EL (cell line): ENCODE data around the gene UEVLD.
A peak's percentile ranks its signal among the peaks of the same experiment; 100 is the strongest.
"Not testable (repeated sequence)": the region's sequence is repeated elsewhere in the genome, so short reads cannot be mapped to it uniquely, and the experiment has no call there.

ENCODE experiments used
- DNase-seq: peaks from one replicate; pipeline ENCODE4 v3.0.0-alpha.2; 2016

Gene UEVLD

GRCh38 chr11:18588297-18589252 lies at the start of gene UEVLD:
Gene UEVLD, minus strand, starts transcription at chr11:18588734. Its CDS starts 80 bp downstream, at chr11:18588654.
- peak; percentile 93 for DNase-seq

GRCh38 chr11:18634140-18635032 lies 45.9 kb upstream of the UEVLD start, which contains the start of gene SPTY2D1:
Gene SPTY2D1, minus strand, starts transcription at chr11:18634342. Its CDS starts 85 bp downstream, at chr11:18634257.
- peak; percentile 100 for DNase-seq

- peak; percentile 42 for DNase-seq
Measured at GRCh38 chr11:18633256-18634139, 45.0 kb upstream of the UEVLD start.

- peak; percentile 9 for DNase-seq
Measured at GRCh38 chr11:18632841-18633240, 44.3 kb upstream of the UEVLD start.

GRCh38 chr11:18624161-18624560 lies 35.6 kb upstream of the UEVLD start:
- DNase-seq: no peak

- no peak for DNase-seq
Measured at GRCh38 chr11:18623707-18624106, 35.2 kb upstream of the UEVLD start.

- DNase-seq: peak; percentile 5
Measured at GRCh38 chr11:18618342-18619025, 29.9 kb upstream of the UEVLD start.

- no peak for DNase-seq
Measured at GRCh38 chr11:18617688-18618341, 29.3 kb upstream of the UEVLD start.

GRCh38 chr11:18615628-18616392 lies 27.3 kb upstream of the UEVLD start:
- no peak for DNase-seq

GRCh38 chr11:18614667-18615066 lies 26.1 kb upstream of the UEVLD start:
- DNase-seq: no peak

GRCh38 chr11:18612394-18612793 lies 23.9 kb upstream of the UEVLD start:
- DNase-seq: no peak

GRCh38 chr11:18611196-18611595 lies 22.7 kb upstream of the UEVLD start:
- no peak for DNase-seq

- DNase-seq: no peak
Measured at GRCh38 chr11:18608376-18608775, 19.8 kb upstream of the UEVLD start.

- no peak for DNase-seq
Measured at GRCh38 chr11:18600915-18601569, 12.5 kb upstream of the UEVLD start.

GRCh38 chr11:18599739-18600230 lies 11.3 kb upstream of the UEVLD start, which contains the start of gene MISFA:
Gene MISFA, plus strand, starts transcription at chr11:18599789. Its CDS starts 140 bp downstream, at chr11:18599929.
- no peak for DNase-seq

- peak; percentile 85 for DNase-seq
Measured at GRCh38 chr11:18594999-18595749, 6.6 kb upstream of the UEVLD start.

- not testable (repeated sequence) for DNase-seq
Measured at GRCh38 chr11:18594088-18594487, 5.6 kb upstream of the UEVLD start.

GRCh38 chr11:18590571-18590970 lies 2.0 kb upstream of the UEVLD start:
- DNase-seq: no peak

- no peak for DNase-seq
Measured at GRCh38 chr11:18581825-18582224, 6.7 kb downstream of the UEVLD start.
